Colon (tissue), 2 donors: ENCODE data around the gene C3AR1.
"Not testable (repeated sequence)": the region's sequence is repeated elsewhere in the genome, so short reads cannot be mapped to it uniquely, and the experiment has no call there.

ENCODE experiments used
- FAIRE-seq: peaks from 2 replicates; lab custom pipeline; 2012; peaks lifted over from hg19 to GRCh38; lab: Jason Lieb, UNC
- donor health status: control.
- donor health status: control.

Gene C3AR1

GRCh38 chr12:8057306-8057705, 8.9 kb downstream of the C3AR1 start:
- FAIRE-seq, result no peak

- no peak for FAIRE-seq
Observed at GRCh38 chr12:8054816-8055215, 11.3 kb downstream of the C3AR1 start.

- no peak for FAIRE-seq
Observed at GRCh38 chr12:8052679-8053078, 13.5 kb downstream of the C3AR1 start.

GRCh38 chr12:8050600-8051250, 15.4 kb downstream of the C3AR1 start:
- no peak for FAIRE-seq

GRCh38 chr12:8048906-8049305, 17.3 kb downstream of the C3AR1 start:
- no peak for FAIRE-seq

GRCh38 chr12:8047842-8048241, 18.3 kb downstream of the C3AR1 start:
- FAIRE-seq, result no peak

- no peak for FAIRE-seq
Observed at GRCh38 chr12:8045952-8046944, 19.9 kb downstream of the C3AR1 start.

- no peak for FAIRE-seq
Observed at GRCh38 chr12:8040791-8041190, 25.4 kb downstream of the C3AR1 start.

GRCh38 chr12:8038659-8039114, 27.5 kb downstream of the C3AR1 start:
- FAIRE-seq, result no peak

GRCh38 chr12:8037947-8038346, 28.2 kb downstream of the C3AR1 start:
- FAIRE-seq, result no peak

GRCh38 chr12:8037046-8037663, 29.0 kb downstream of the C3AR1 start:
- no peak for FAIRE-seq

- FAIRE-seq, result no peak
Observed at GRCh38 chr12:8036346-8036745, 29.8 kb downstream of the C3AR1 start.

- no peak for FAIRE-seq
Observed at GRCh38 chr12:8035440-8036010, 30.6 kb downstream of the C3AR1 start.

- no peak for FAIRE-seq
Observed at GRCh38 chr12:8034802-8035201, 31.4 kb downstream of the C3AR1 start.

- no peak for FAIRE-seq
Observed at GRCh38 chr12:8033153-8034044, 32.8 kb downstream of the C3AR1 start.

- no peak for FAIRE-seq
Observed at GRCh38 chr12:8032242-8033152, 33.7 kb downstream of the C3AR1 start, which contains the start of gene FOXJ2. Gene FOXJ2, plus strand, starts transcription at chr12:8032716. Its CDS starts 7,117 bp downstream, at chr12:8039833.

GRCh38 chr12:8031872-8032241, 34.3 kb downstream of the C3AR1 start:
- no peak for FAIRE-seq

- FAIRE-seq, result not testable (repeated sequence)
Observed at GRCh38 chr12:8031017-8031416, 35.1 kb downstream of the C3AR1 start.

- no peak for FAIRE-seq
Observed at GRCh38 chr12:8030189-8030588, 36.0 kb downstream of the C3AR1 start.

- no peak for FAIRE-seq
Observed at GRCh38 chr12:8028267-8028666, 37.9 kb downstream of the C3AR1 start.
